Effector CD8-positive, alpha-beta T cell (primary cell): Measurements from ENCODE around the gene ATP11B.

Experiments used
- DNase-seq: peaks from one replicate; lab custom pipeline; 2025; lab: John Stamatoyannopoulos, UW

Gene ATP11B

GRCh38 chr3:182909318-182910040, 116.2 kb downstream of the ATP11B start:
- DNase-seq = no peak

GRCh38 chr3:182910936-182911781, 117.9 kb downstream of the ATP11B start:
- no peak for DNase-seq

DNA sequence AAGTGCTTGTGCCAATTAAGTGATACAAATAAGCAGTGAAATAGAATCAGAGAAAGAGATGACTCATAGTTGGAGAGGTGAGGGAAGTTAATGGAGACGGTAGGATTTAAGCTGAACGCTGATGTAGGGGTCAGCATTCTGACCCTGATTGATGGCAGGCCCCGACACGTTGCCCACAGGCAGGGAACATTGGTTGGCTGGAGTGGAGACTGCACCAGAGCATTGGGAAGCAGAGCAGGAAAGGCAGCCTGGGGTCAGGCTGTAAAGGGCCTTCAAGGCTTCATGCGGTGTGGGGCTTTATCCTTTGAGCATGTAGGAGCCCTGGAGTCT, 118.4 kb downstream of the ATP11B start:
- no peak for DNase-seq

- no peak for DNase-seq
Measured at GRCh38 chr3:182912474-182912873, 119.2 kb downstream of the ATP11B start.

GRCh38 chr3:182913889-182914288, 120.6 kb downstream of the ATP11B start:
- DNase-seq = no peak

DNA sequence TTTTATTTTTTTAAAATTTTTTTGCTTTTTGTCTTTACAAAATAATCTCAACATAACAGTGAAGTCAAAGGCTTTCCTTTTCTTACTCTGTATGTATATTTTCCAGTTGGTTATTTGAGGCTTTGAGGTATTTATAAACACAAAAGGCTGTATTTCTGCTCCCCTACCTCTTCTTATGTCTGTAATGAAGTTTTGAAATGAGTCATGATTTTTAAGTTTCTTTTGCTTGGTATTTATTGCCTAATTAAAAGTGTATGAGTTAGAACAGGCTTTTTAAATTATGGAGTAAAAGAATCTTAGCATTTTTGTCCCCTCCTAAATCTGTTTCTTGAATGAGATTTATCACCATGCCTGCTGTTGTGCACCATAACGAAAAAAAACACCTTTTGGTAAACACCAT, 121.0 kb downstream of the ATP11B start:
- DNase-seq = no peak

GRCh38 chr3:182917134-182917533, 123.8 kb downstream of the ATP11B start:
- DNase-seq = no peak

DNA sequence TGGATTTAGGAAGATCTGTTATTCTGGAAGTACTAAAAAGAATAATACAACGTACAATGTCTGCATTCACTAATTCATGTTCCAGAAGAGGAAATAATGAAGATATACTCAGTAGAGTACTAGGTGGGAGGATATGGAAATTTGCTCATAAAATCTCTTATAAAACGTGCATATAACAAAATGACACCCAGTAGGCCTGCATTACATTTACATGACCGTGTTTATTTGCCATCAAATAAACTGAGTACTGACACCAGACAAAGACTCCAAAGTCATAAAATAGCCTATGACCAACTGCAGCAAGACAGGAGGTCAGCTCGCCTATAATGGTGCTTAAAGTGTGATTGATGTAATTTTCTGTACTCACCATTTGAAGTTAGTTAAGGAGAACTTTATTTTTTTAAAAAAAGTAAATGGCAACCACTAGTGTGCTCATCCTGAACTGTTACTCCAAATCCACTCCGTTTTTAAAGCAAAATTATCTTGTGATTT, 126.6 kb downstream of the ATP11B start:
- no peak for DNase-seq

GRCh38 chr3:182920515-182921084, 127.3 kb downstream of the ATP11B start:
- no peak for DNase-seq

DNA sequence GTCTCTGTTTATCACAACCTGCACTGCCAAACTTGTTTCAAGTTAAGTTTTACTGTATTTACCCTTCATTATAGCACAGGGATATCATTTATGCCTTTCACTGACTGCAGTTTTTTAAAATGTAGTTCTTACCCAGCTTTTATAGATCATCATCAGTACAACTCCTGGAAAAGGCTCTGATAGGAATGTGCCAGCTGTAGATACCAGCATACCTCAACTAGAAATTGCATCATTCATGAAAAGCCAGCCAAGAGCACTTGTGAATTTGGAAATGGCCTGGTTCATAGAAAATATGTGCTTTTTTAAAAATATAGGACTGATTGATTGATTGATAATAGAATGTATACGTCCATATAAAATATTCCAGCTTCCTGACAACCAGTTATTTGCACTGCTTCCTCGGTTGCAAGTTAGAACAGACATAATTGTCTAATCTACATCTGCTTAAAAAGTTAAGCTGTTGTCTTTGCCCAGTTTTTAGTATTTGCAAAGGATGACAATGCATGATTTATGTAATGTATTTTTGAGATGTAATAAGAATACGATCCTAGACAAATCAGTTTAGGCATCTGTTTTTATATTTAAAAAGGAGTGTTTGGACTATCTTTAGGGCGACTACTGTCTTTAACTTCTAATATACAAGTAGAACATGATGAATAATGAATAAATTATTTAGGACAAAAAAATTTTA, 128.5 kb downstream of the ATP11B start:
- DNase-seq = no peak

DNA sequence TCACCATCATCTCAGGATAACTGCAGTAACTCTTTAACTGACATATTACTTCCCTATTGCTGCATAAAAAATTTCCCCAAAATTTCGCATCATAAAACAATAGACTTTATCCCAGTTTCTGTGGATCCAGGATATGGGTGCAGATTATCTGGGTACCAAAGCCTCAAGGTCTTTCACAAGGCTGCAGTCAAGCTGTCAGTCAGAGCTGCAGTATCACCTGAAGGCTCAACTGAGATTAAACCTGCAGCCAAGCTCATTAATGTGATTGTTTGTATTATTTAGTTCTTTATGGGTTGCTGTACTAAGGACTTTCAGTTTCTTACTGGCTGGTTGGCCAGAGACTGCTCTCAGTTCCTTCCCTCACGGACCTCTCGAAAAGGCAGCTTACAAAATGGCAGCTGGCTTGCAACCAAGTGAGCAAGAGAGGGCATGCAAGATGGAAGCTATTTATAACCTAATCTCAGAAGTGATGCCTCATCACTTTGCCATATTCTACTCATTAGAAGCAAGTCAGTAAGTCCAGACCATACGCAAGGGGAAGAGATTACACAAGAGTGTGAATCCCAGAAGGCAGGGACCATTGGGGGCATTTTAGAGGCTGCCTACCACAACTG, 132.1 kb downstream of the ATP11B start:
- no peak for DNase-seq

GRCh38 chr3:182925944-182926337, 132.6 kb downstream of the ATP11B start:
- no peak for DNase-seq

GRCh38 chr3:182935803-182936202, 142.5 kb downstream of the ATP11B start:
- DNase-seq = no peak

DNA sequence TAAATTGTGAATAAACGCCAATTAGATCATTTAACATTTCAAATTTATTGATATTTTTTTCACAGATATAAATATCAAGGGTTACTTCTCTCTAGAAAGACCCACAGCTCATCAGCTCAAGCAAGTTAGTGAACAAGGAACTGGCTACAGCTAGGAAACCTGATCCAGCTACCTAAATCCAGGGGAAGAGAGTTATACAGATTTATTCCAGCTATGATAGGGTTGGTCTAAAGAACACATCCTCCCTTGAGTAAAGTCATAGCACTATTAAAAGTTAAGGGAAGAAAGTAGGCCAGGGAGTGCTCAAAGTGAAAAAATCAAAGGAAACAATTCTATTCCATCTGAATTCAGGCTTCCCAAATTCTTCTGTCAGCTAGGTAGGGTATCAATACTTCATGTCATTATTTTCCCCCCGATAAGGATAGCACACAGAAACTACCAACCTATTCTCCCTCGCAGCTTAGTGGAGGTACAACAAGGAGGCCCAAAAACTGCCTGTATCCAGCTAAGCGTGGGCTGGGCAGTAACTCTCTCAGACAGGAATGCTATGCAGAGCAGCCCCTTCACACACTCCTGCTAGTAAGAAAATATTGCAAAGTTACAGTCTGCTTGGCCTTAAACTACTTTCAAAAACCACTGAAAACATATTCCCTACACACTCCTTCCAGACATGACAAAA, 143.1 kb downstream of the ATP11B start:
- no peak for DNase-seq

DNA sequence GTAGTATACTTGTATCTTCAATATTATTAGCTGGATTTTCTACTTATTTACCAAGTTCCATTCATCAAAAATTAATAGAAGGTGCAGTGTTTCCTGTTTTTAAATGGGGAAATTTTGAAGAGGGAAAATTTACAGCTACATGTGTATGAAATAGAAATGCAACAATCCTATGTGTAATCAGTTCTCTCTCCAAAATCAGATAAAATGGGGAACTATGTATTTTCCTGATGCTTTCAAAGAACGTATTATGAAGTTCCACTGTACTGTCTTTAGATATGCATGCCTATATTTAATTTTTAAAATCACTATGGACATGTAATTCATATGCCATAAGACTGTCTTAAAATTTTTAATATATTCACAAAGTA, 143.6 kb downstream of the ATP11B start:
- no peak for DNase-seq

DNA sequence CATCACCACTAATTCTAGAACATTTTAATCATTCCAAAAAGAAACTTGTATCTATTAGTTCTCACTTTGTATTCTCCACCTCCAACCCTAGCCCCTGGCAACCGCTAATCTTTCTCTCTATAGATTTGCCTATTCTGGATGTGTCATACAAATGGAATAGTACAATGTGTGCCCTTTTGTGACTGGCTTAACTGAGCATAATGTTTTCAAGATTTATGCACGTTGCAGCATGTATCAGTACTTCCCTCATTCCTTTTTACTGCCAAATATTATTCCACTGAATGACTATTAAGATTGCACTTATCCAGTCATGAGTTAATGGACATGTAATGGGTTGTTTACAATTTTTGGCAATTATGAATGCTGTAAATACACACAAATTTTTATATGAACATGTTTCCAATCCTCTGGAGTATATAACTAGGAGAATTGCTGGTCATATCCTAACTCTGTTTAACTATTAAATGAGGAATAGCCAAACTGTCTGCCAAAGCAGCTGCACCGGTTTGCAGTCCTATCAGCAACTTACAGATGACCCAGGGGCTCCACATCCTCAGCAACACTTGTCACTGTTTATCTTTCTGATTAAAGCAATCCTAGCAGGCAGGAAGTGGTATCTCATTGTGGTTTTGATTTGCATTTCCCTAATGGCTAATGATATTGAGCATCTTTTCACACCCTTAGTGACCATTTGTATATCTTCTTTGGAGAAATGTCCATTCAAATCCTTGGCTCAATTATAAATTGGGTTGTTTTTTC, 144.2 kb downstream of the ATP11B start:
- no peak for DNase-seq

GRCh38 chr3:182940266-182940808, 147.0 kb downstream of the ATP11B start:
- DNase-seq = no peak

DNA sequence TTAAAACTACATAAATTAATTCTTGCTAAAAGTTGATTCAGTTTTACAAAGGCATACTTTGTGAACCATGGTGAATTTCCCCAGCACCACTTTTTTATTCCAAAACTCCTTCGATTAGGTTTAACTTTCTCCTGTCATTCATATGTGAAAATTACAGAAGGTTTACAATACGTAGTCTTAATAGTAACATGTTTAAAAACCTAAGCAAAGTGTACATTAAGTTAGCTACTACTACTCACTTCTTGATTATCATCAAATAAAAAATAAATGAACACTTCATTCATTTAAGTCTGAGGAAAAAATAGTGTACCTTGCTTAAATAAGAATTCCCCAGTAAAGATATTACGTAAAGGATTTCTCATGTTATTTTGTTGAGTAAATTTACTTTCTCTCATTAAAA, 148.4 kb downstream of the ATP11B start:
- no peak for DNase-seq

DNA sequence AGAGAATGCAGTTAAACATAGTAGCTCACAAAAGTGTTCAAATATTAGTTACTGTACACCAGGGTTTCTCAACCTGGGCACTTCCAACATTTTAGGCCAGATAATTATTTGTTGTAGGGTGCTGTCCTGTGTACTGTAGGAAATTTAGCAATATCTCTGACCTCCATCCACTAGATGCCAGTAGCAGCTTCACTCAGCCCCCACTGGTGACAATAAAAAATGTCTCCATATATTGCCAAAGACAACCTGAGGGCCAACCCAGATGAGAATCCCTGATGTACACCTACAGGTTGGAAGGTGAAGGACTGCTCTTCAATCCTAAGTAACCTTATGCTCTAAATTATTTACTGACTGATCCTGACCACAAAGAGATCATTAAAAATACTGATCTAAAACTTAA, 154.6 kb downstream of the ATP11B start:
- DNase-seq = no peak

- no peak for DNase-seq
Measured at GRCh38 chr3:182948305-182948704, 155.0 kb downstream of the ATP11B start.
